Aorta (tissue), 5 donors: ENCODE data around the gene B4GALNT4. TPM values are rescaled to one million over a fixed set of nuclear protein-coding genes. Genes with fewer than 3 reads are reported as not detected.
A peak's percentile ranks its signal among the peaks of the same experiment; 100 is the strongest.
"Not testable (repeated sequence)": the region's sequence is repeated elsewhere in the genome, so short reads cannot be mapped to it uniquely, and the experiment has no call there.

Experiments
- ATAC-seq: fragments of 200-7000 bp; cut with Tn5 transposase; one replicate; pipeline ENCODE4 v1.9.1; 2022; ENCODE audit warnings: moderate library complexity; ENCODE audit not compliant: low FRiP score
- DNase-seq, 2 donors: peaks; one replicate each; pipeline ENCODE4 v3.0.0-alpha.2; 2020
- H3K27ac ChIP-seq, 2 donors: one replicate each; pipeline ENCODE4 v1.5.1; 2013; ENCODE audit warnings: low read length in 2 of 2, mild to moderate bottlenecking in 2 of 2, moderate library complexity in 2 of 2, control low read depth in 1 of 2, inconsistent platforms in 1 of 2, low read depth in 1 of 2
- H3K27me3 ChIP-seq, 2 donors: one replicate each; pipeline ENCODE4 v1.6.1; 2013; ENCODE audit warnings: control low read depth in 1 of 2, low read length in 1 of 2, mild to moderate bottlenecking in 1 of 2, moderate library complexity in 1 of 2; ENCODE audit not compliant: insufficient read depth in 2 of 2, control insufficient read depth in 1 of 2
- H3K36me3 ChIP-seq, 2 donors: one replicate each; pipeline ENCODE4 v1.6.1; 2013; ENCODE audit warnings: control low read depth in 1 of 2, low read length in 1 of 2, mild to moderate bottlenecking in 1 of 2; ENCODE audit not compliant: insufficient read depth in 2 of 2, control insufficient read depth in 1 of 2
- H3K4me1 ChIP-seq, 2 donors: one replicate each; pipeline ENCODE4 v1.6.1; 2013; ENCODE audit warnings: low read length in 2 of 2, control low read depth in 1 of 2, mild to moderate bottlenecking in 1 of 2, moderate library complexity in 1 of 2; ENCODE audit not compliant: insufficient read depth in 2 of 2, control insufficient read depth in 1 of 2
- H3K4me3 ChIP-seq, 2 donors: one replicate each; pipeline ENCODE4 v1.5.1; 2013; ENCODE audit warnings: low read length in 2 of 2, control low read depth in 1 of 2, mild to moderate bottlenecking in 1 of 2
- H3K9me3 ChIP-seq: one replicate; pipeline ENCODE4 v1.6.1; 2013; ENCODE audit warnings: mild to moderate bottlenecking, low read length; ENCODE audit not compliant: control insufficient read depth
- WGBS, 2 donors: extraction: QIAGEN DNeasy Blood & Tissue Kit; methylation state at CpG; one replicate each; pipeline ENCODE4 v1.1.7; 2013; 5-methylcytosine and 5-hydroxymethylcytosine counted together
- intact Hi-C, 2 donors: fragments of 100-400 bp; cut with DNase I; formaldehyde crosslinking; loops; one replicate each; pipeline versions ENCODE4 v1.14.2 to v1.15.0; 2022
- polyA plus RNA-seq, 2 donors: library from polyadenylated mRNA; stranded (reverse); fragments of 200-250 nt; gene quantifications; one replicate each; pipeline ENCODE4 v1.2.3, GENCODE V29; 2013
- total RNA-seq, 2 donors: library from RNA; stranded (reverse); fragmentation: NEBNext Ultra II Directional; extraction: Animal tissue kit (Norgen Biotek cat#: 25700); gene quantifications; one replicate each; pipeline ENCODE4 v1.2.1, GENCODE V29; 2021
- donor health status: healthy with polysubstance abuse.
- donor health status: Bipolar disorder and iron deficiency.
- donor health status: DM: no; HTN: no; CAD: no.
- donor health status: DM: no; HTN: no; CAD: no.
- donor health status: DM: yes; HTN: yes; CAD: no.

The B4GALNT4 gene
- total and polyA plus RNA-seq, 4 donors = 0.38 to 4.6 (median 1.9) TPM

GRCh38 chr11:405954-406795 is 36.9 kb downstream of the B4GALNT4 start:
- ATAC-seq = peak; percentile 21
- H3K4me3 ChIP-seq = peak overlapping the region; percentile 6 to 45
- 78 to 79% methylated on average over 46 to 47 of the region's 47 CpGs for WGBS, 2 donors
- intact Hi-C loops = no loop called here
- H3K27me3 ChIP-seq = no peaks in the 10 kb centered on the region
- no peaks in the 10 kb centered on the region for H3K4me1 ChIP-seq
- H3K9me3 ChIP-seq = no peaks in the 10 kb centered on the region
- H3K36me3 ChIP-seq = no peaks in the 10 kb centered on the region
- DNase-seq = peak in 1 of 2 donors; percentile 55
- H3K27ac ChIP-seq = no peak overlapping the region

GRCh38 chr11:406796-407650 is 37.7 kb downstream of the B4GALNT4 start:
- no peaks in the 10 kb centered on the region for H3K9me3 ChIP-seq
- intact Hi-C loops = no loop called here

GRCh38 chr11:407651-408123 is 38.4 kb downstream of the B4GALNT4 start:
- 64 to 80% methylated on average over 26 to 28 of the region's 28 CpGs for WGBS, 2 donors

More at GRCh38 chr11:406796-407650, 37.7 kb downstream of the B4GALNT4 start:
- H3K36me3 ChIP-seq = no peaks in the 10 kb centered on the region
- peak; percentile 75 for ATAC-seq
- no peaks in the 10 kb centered on the region for H3K4me1 ChIP-seq
- H3K27ac ChIP-seq = no peak overlapping the region
- H3K4me3 ChIP-seq = peak overlapping the region; percentile 6 to 45
- H3K27me3 ChIP-seq = no peaks in the 10 kb centered on the region
- 12 to 18% methylated on average over 37 to 91 of the region's 91 CpGs for WGBS, 2 donors
- DNase-seq = peak; percentile 89 to 90

GRCh38 chr11:408154-409007 is 39.1 kb downstream of the B4GALNT4 start:
- ATAC-seq (no peak), DNase-seq (peak in 1 of 2 donors; percentile 43)
- Histone ChIP-seq H3K36me3 (no peaks in the 10 kb centered on the region), H3K27ac (no peak overlapping the region), H3K27me3 (no peaks in the 10 kb centered on the region), H3K9me3 (no peaks in the 10 kb centered on the region), H3K4me3 (no peak overlapping the region), H3K4me1 (no peaks in the 10 kb centered on the region)
- intact Hi-C loops = no loop called here
- WGBS, 2 donors = 82 to 84% methylated on average over 15 of the region's 15 CpGs

More at GRCh38 chr11:407651-408123, 38.4 kb downstream of the B4GALNT4 start:
- Histone ChIP-seq H3K9me3 (no peaks in the 10 kb centered on the region), H3K36me3 (no peaks in the 10 kb centered on the region), H3K27me3 (no peaks in the 10 kb centered on the region), H3K4me3 (no peak overlapping the region), H3K27ac (no peak overlapping the region), H3K4me1 (no peaks in the 10 kb centered on the region)
- intact Hi-C loops = no loop called here
- ATAC-seq (no peak), DNase-seq (no peak)

GRCh38 chr11:409008-409599 is 39.8 kb downstream of the B4GALNT4 start:
- WGBS, 2 donors = 52 to 59% methylated on average over 7 of the region's 7 CpGs
- no peaks in the 10 kb centered on the region for H3K9me3 ChIP-seq
- intact Hi-C loops = no loop called here
- no peaks in the 10 kb centered on the region for H3K27me3 ChIP-seq
- no peak overlapping the region for H3K4me3 ChIP-seq
- H3K4me1 ChIP-seq = no peaks in the 10 kb centered on the region
- H3K36me3 ChIP-seq = no peaks in the 10 kb centered on the region
- no peak for ATAC-seq
- no peak overlapping the region for H3K27ac ChIP-seq
- peak in 1 of 2 donors; percentile 49 for DNase-seq

GRCh38 chr11:409600-410483 is 40.5 kb downstream of the B4GALNT4 start:
- no peak for ATAC-seq
- Histone ChIP-seq H3K27ac (no peak overlapping the region), H3K9me3 (no peaks in the 10 kb centered on the region), H3K4me3 (no peak overlapping the region), H3K27me3 (no peaks in the 10 kb centered on the region), H3K4me1 (no peaks in the 10 kb centered on the region), H3K36me3 (no peaks in the 10 kb centered on the region)
- intact Hi-C loops = no loop called here
- 79% methylated on average over 18 of the region's 18 CpGs for WGBS, 2 donors
- DNase-seq = peak in 1 of 2 donors; percentile 47

GRCh38 chr11:410711-411110 is 41.4 kb downstream of the B4GALNT4 start:
- DNase-seq, H3K36me3 ChIP-seq, ATAC-seq, H3K27ac ChIP-seq, intact Hi-C loops, H3K4me1 ChIP-seq, H3K4me3 ChIP-seq, H3K27me3 ChIP-seq, H3K9me3 ChIP-seq: not testable (repeated sequence)
- 88 to 92% methylated on average over 12 to 13 of the region's 13 CpGs for WGBS, 2 donors
